ENCODE measurements around the gene VGLL3. TPM values are rescaled to one million over a fixed set of nuclear protein-coding genes. Genes with fewer than 3 reads are reported as not detected.

Gene VGLL3
- total and polyA plus RNA-seq, 2 of the 4 experiments (the other 2 are of a cell fraction) = 46.2 to 97.3 TPM

- Histone ChIP-seq H3K36me3 (ENCODE audit: control insufficient read depth, insufficient read depth, low read length) (no peaks in the 10 kb centered on the region), H4K20me1 (ENCODE audit: insufficient read depth, low read length) (no peaks in the 10 kb centered on the region), H2AFZ (replicated peaks; ENCODE audit: low read length, poor library complexity) (no peak overlapping the region), H3K79me1 (ENCODE audit: low read depth in 1 of 2, low read length in 2 of 2) (peaks cover 4 to 27% of the 10 kb centered on the region in 2 experiments; a peak in 3 of 4 replicates), H3K9me1 (ENCODE audit: insufficient read depth, low read length) (no peaks in the 10 kb centered on the region; the same call in 1 of the 2 replicates), H2BK5ac (ENCODE audit: low read depth, low read length, poor library complexity, severe bottlenecking) (peak overlapping the region; percentile 95), H2BK15ac (ENCODE audit: low read depth, low read length) (peak overlapping the region; percentile 88), H3K27ac (ENCODE audit: insufficient read depth, low read length) (peak overlapping the region; percentile 69; the same call in 1 of the 2 replicates), H3K9ac (ENCODE audit: low read depth, low read length) (peak overlapping the region; percentile 61; the same call in 1 of the 2 replicates), H3K18ac (ENCODE audit: low read depth, low read length) (peak overlapping the region; percentile 84), H3K23ac (ENCODE audit: low read depth, low read length) (peak overlapping the region; percentile 93), H2BK120ac (ENCODE audit: low read depth, low read length) (peak overlapping the region; percentile 78), H2BK20ac (ENCODE audit: low read depth, low read length) (peak overlapping the region; percentile 72), H3K4me2 (ENCODE audit: low read depth, low read length) (peak overlapping the region; percentile 85), H2AK5ac (ENCODE audit: low read depth, low read length) (peak overlapping the region; percentile 59; the same call in 1 of the 2 replicates), H2AK9ac (replicated peaks; ENCODE audit: low read depth, low read length, poor library complexity) (no peak overlapping the region), H4K5ac (ENCODE audit: low read depth, low read length) (peak overlapping the region; percentile 89; the same call in 1 of the 2 replicates), H3K4ac (ENCODE audit: low read depth, low read length) (peak overlapping the region; percentile 74; the same call in 1 of the 2 replicates), H3K4me3 (ENCODE audit: insufficient read depth, low read depth, low read length) (peak overlapping the region; percentile 29; the same call in 1 of the 2 replicates), H3K27me3 (ENCODE audit: control insufficient read depth, insufficient read depth, low read length) (no peaks in the 10 kb centered on the region), H4K91ac (ENCODE audit: insufficient read depth, low read depth, low read length) (peak overlapping the region; percentile 61), H3K14ac (replicated peaks; ENCODE audit: low read depth, low read length) (peak overlapping the region; percentile 74), H3K56ac (ENCODE audit: extremely low read depth, insufficient read depth, low read length) (peak overlapping the region; percentile 83), H4K8ac (ENCODE audit: low read depth in 2 of 2, low read length in 2 of 2) (peak overlapping the region; percentile 36 to 56), H3K9me3 (ENCODE audit: control insufficient read depth, insufficient read depth, low read length) (no peaks in the 10 kb centered on the region), H3K4me1 (ENCODE audit: control insufficient read depth, insufficient read depth, low read length) (peaks cover 8% of the 10 kb centered on the region)
- WGBS, 2 experiments (ENCODE audit: extremely low coverage in 2 of 2, insufficient read length in 1 of 2) = no CpG with 5 or more reads among the region's 2 CpGs
- intact Hi-C loops (cut with micrococcal nuclease) = loop anchor here (1.0 kb wide), 1 partner anchor 48 kb away; no protein-coding TSS in a partner anchor
- BruUV-seq (replicated peaks) = no TSS peak
- dilution Hi-C loops (cut with HindIII; ENCODE audit: low sequenced_read_pairs, unreplicated experiment) = no loop called here
- DNase-seq (no peak), ATAC-seq (ENCODE audit: low read depth) (0 out of 2 replicates have a peak, but pooled peaks have one; percentile 4)
- CTCF ChIA-PET = interaction anchor here (1.5 kb wide), 1 partner anchor 11 kb away, joined by 3 read pairs; no protein-coding TSS in a partner anchor
- in situ Hi-C loops (cut with MboI; ENCODE audit: low sequenced_read_pairs) = loop anchor here (25.0 kb wide), 1 partner anchor 1152 kb away; the partner anchor contains the start of gene C3orf38
- POLR2A ChIA-PET (ENCODE audit: unreplicated experiment) = interaction anchor here (0.6 to 1.2 kb wide), 3 partner anchors 52 to 191 kb away, joined by 3 read pairs; no protein-coding TSS in a partner anchor
- TF ChIP-seq SMC3 (IDR thresholded peaks at IDR 0.05; ENCODE audit: low read depth, low read length) (no peak), BHLHE40 (IDR thresholded peaks at IDR 0.05; ENCODE audit: low read depth, low read length) (no peak), MXI1 (IDR thresholded peaks at IDR 0.05; ENCODE audit: borderline replicate concordance, low read depth, low read length) (no peak), RFX5 (IDR thresholded peaks at IDR 0.05; ENCODE audit: low read depth, low read length) (no peak), ELK1 (IDR thresholded peaks at IDR 0.05; ENCODE audit: borderline replicate concordance, low read depth, low read length) (no peak), FOS (IDR thresholded peaks at IDR 0.05; ENCODE audit: low read depth, low read length) (no peak), MAFK (IDR thresholded peaks at IDR 0.05; ENCODE audit: low read depth, low read length) (no peak), CEBPB (IDR thresholded peaks at IDR 0.05; ENCODE audit: low read depth, low read length) (no peak), CHD1 (IDR thresholded peaks at IDR 0.05; ENCODE audit: low read depth, low read length) (no peak), RAD21 (IDR thresholded peaks at IDR 0.05; ENCODE audit: low read length) (no peak), POLR2A (IDR thresholded peaks at IDR 0.05; ENCODE audit: low read depth, low read length) (no peak), NFE2L2 (IDR thresholded peaks at IDR 0.05; ENCODE audit: low read depth, low read length) (no peak), USF2 (IDR thresholded peaks at IDR 0.05; ENCODE audit: low read depth, low read length) (no peak), RCOR1 (IDR thresholded peaks at IDR 0.05; ENCODE audit: insufficient replicate concordance, low read length) (no peak)
These were observed 5.6 kb downstream of the VGLL3 start for GRCh38 chr3:86985181-86985826.
